HL-60 (cell line): ENCODE measurements around the gene PKD1L1.

ENCODE experiments used
- CTCF ChIP-seq: IDR thresholded peaks from one replicate; pipeline ENCODE4 v1.5.1; 2011; ENCODE audit warnings: low read length, control low read depth, inconsistent platforms; ENCODE audit not compliant: insufficient read depth
- POLR2AphosphoS5 ChIP-seq: IDR thresholded peaks from 2 replicates; pipeline ENCODE4 v1.6.1; 2012; ENCODE audit warnings: low read depth

GRCh38 chr7:47962262-47962661 lies 14.0 kb upstream of the PKD1L1 start:
- TF ChIP-seq CTCF (no peak), POLR2AphosphoS5 (no peak)
